Glomerular endothelial cell (primary cell): ENCODE data around the gene ANO10. TPM values are rescaled to one million over a fixed set of nuclear protein-coding genes. Genes with fewer than 3 reads are reported as not detected.
A peak's percentile ranks its signal among the peaks of the same experiment; 100 is the strongest.

Source experiments
- DNase-seq: peaks from one replicate; pipeline ENCODE4 v3.0.0-alpha.2; 2011; ENCODE audit warnings: low read depth, low spot score; ENCODE audit errors: extremely low read depth
- total RNA-seq: library from RNA; depleted of rRNA; stranded (reverse); fragments of >200 nt; gene quantifications from 2 replicates; pipeline ENCODE4 v1.2.3, GENCODE V29; 2015

Gene ANO10
- total RNA-seq, 1 donor from 2014 or later = 53.0 TPM

- peak; percentile 99 for DNase-seq
These were observed 232.2 kb downstream of the ANO10 start for GRCh38 chr3:43389388-43390254.

GRCh38 chr3:43388915-43389314 is 232.9 kb downstream of the ANO10 start:
- DNase-seq = no peak

DNA sequence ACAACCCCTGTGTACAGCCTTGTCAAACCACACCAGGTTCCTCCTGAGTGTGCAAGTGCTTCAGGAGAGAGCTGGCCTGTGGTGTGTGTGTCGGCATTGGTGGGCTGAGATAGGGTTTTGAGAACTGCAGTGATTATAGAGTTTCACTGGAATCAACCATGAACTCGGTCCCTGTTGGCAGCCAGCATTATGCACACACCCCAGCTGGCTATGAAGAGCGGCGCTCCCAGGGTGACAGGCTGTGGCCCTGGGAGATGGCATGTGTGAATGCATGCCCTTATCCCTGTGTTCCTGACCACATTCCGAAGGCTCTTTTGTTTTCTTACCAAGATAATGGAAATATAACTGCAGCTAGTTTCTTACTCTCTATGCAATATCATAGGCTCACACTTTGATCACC is 233.6 kb downstream of the ANO10 start:
- no peak for DNase-seq

DNA sequence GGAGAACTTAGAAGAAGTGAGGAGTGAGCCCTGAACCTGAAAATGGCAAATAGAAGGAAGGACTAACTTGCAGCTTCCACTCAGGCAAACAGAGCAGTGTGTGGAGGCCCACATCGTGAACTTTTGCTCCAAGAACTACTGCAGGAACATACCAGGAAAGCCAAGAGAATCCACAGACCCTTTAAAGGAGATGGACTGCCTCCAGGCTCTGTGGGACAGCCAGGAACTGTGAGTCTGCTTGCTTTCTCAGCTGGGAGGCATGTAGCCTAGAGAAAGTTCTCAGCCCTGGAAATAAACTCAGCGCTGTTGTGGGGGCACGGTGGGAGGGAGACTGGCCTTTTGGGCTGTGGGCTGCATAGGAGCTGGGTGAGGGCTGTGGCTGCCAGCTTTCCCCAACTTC is 242.5 kb downstream of the ANO10 start:
- no peak for DNase-seq

GRCh38 chr3:43378066-43378935 is 243.5 kb downstream of the ANO10 start:
- DNase-seq = no peak

DNA sequence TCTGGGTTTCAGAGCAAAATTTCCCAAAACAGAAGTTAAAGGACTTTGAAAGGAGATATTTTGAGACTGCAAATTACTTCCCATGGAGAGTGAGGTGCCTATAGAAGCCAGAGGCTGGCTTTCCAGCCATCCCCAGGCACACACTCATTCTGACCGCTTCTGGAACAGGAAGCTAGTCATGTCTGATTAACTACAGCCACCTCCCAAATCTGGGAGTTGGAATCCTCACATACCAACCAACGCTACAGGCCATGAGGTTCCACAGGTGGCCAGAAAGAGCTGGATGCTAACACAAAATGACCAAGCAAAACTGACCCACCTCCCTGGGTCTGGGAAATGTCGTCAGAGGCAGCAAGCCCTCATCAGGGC is 248.3 kb downstream of the ANO10 start:
- no peak for DNase-seq

DNA sequence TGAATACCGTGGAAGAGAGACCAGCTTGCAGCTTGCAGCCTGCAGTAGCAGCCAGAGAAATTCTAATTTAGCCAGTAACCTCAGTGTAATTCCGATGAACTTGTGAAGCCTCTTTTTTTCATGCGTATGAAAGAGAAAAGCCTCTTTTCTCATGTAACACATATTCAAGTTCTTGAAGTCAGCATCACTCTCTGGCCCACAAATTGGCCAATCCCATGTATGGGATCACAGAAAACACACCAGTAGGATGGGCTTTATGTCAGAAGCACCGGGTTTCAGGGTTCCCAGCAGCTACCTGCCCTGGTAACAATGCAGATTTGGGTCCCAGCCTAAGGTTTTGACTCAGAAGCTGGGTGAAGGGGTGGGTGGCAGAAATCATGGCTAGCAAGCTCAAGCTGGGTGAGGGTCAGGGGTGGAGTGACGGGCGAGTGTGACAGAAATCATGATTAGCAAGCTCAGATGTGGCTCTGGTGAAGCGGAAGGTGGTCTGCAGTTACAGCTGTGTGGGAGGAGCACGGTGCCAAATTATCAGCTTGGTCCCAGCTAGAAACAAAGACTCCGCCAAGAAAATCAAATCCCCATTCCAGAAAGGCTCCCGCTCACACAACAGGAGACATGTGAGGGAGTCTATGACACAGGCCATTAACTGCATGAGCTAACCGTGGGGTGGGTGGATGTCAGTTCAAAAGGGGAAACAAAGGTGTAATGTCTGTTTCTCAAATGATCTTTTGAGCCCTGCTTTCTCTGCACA is 248.8 kb downstream of the ANO10 start:
- DNase-seq = no peak

GRCh38 chr3:43372007-43372740 is 249.6 kb downstream of the ANO10 start:
- no peak for DNase-seq

GRCh38 chr3:43371494-43371893 is 250.3 kb downstream of the ANO10 start:
- no peak for DNase-seq

GRCh38 chr3:43370293-43370980 is 251.4 kb downstream of the ANO10 start:
- no peak for DNase-seq

GRCh38 chr3:43369404-43370292 is 252.2 kb downstream of the ANO10 start:
- no peak for DNase-seq

GRCh38 chr3:43366885-43367284 is 254.9 kb downstream of the ANO10 start:
- DNase-seq = no peak

GRCh38 chr3:43366481-43366880 is 255.3 kb downstream of the ANO10 start:
- DNase-seq = no peak

GRCh38 chr3:43365601-43366305 is 256.1 kb downstream of the ANO10 start:
- DNase-seq = no peak

- DNase-seq = no peak
These were observed 256.9 kb downstream of the ANO10 start for GRCh38 chr3:43364926-43365325.

DNA sequence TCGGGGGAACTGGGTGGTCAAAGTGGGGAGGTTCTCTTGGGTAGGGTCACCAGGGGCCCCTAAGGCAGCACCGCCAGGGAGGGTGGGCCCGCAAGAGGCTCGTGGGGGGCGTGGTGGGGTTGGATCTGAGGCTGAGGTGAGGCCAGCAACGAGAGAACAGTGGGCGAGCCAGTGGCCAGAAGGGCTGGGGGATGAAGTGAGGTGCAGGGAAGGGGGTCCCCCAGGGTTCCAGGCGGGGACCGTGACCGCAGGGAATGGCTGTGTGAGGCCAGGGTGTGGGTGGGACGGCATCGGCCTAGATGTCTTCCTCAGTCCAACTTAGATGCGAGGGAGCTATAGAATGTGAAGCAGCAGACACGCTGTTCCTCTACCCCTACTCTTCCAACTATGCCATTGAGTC is 257.3 kb downstream of the ANO10 start:
- no peak for DNase-seq

DNA sequence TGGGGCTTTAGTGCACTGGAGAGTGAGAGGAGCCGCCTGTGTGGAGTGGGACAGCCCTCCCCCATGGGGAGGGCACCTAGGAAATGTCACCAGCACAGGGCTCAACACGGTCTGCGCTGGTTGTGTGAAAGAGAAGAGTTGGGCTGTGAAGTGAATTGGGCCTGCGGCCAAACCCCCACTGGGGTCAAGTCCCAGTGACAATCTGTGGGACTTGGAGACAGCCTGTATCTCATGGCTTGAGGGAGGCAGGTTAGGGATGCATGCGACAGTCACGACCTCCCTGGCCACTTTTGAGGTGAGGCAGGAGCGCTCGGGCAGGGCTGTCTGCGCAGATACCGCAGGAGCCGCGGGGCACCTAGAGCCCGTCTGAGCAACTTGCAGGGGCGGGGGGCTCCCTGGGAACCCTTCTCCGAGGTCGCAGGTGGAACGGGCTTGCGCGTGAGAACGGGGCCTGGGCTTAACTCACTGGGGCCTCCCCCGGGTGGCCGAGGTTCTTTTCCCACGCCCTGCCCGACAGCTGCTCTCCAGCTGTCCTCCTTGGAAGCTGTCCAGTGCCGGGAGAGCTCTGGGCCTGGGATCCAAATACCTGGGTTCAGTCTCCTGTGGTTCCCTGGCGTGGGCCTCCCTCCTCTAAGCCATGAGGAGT is 258.1 kb downstream of the ANO10 start:
- no peak for DNase-seq

GRCh38 chr3:43362961-43363360 is 258.9 kb downstream of the ANO10 start:
- DNase-seq = no peak
